Measurements from ENCODE around the gene TPGS2. TPM values are rescaled to one million over a fixed set of nuclear protein-coding genes. Genes with fewer than 3 reads are reported as not detected.

The TPGS2 gene
- total and polyA plus RNA-seq, 10 donors, result 23.5 to 93.3 (median 37.9) TPM

- TF ChIP-seq POLR2A (IDR thresholded peaks at IDR 0.05) (no peak), CTCF (IDR thresholded peaks at IDR 0.05 in 8 of 11, conservative IDR thresholded peaks at IDR 0.05 in 3 of 11) (no peak), POLR2AphosphoS5 (IDR thresholded peaks at IDR 0.05) (no peak)
- no peak overlapping the region for H3K4me3 ChIP-seq
- H3K27me3 ChIP-seq (replicated peaks in 1 of 7), result no peaks in the 10 kb centered on the region
- H3K9me3 ChIP-seq, result peaks cover 0 to 5% (median 0%) of the 10 kb centered on the region in 8 donors
- no peaks in the 10 kb centered on the region for H3K4me1 ChIP-seq
- 95 to 97% (median 96%) methylated on average over 4 of the region's 4 CpGs for WGBS, 5 donors
- H3K27ac ChIP-seq, result no peak overlapping the region
- intact Hi-C loops (cut with DNase I; ENCODE audit: low total_unique reads), result no loop called here
- H3K36me3 ChIP-seq, result peaks cover 5 to 98% (median 50%) of the 10 kb centered on the region in 6 donors
- DNase-seq, result no peak
Observed at GRCh38 chr18:36792634-36793283, 36.0 kb downstream of the TPGS2 start.

GRCh38 chr18:36786686-36787085, 42.1 kb downstream of the TPGS2 start:
- DNase-seq, result no peak
- no peaks in the 10 kb centered on the region for H3K27me3 ChIP-seq (replicated peaks in 1 of 7)
- no peak overlapping the region for H3K4me3 ChIP-seq
- H3K9me3 ChIP-seq, result peaks cover 0 to 5% (median 0%) of the 10 kb centered on the region in 8 donors
- H3K4me1 ChIP-seq, result no peaks in the 10 kb centered on the region
- H3K36me3 ChIP-seq, result peaks cover 3 to 54% (median 11%) of the 10 kb centered on the region in 6 donors
- H3K27ac ChIP-seq, result no peak overlapping the region
- intact Hi-C loops (cut with DNase I; ENCODE audit: low total_unique reads), result no loop called here
- WGBS, 5 donors, result 77 to 96% (median 87%) methylated on average over 4 of the region's 4 CpGs
- no peak for TF ChIP-seq POLR2A (IDR thresholded peaks at IDR 0.05)
- TF ChIP-seq POLR2AphosphoS5 (IDR thresholded peaks at IDR 0.05), result no peak
- TF ChIP-seq CTCF (IDR thresholded peaks at IDR 0.05 in 8 of 11, conservative IDR thresholded peaks at IDR 0.05 in 3 of 11), result no peak

GRCh38 chr18:36783792-36784191, 45.0 kb downstream of the TPGS2 start:
- H3K27me3 ChIP-seq (replicated peaks in 1 of 7), result no peaks in the 10 kb centered on the region
- no peak overlapping the region for H3K4me3 ChIP-seq
- DNase-seq, result no peak
- peaks cover 0 to 38% (median 7%) of the 10 kb centered on the region in 6 donors for H3K36me3 ChIP-seq
- TF ChIP-seq POLR2A (IDR thresholded peaks at IDR 0.05), result no peak
- TF ChIP-seq CTCF (IDR thresholded peaks at IDR 0.05 in 8 of 11, conservative IDR thresholded peaks at IDR 0.05 in 3 of 11), result no peak
- no peak for TF ChIP-seq POLR2AphosphoS5 (IDR thresholded peaks at IDR 0.05)
- H3K27ac ChIP-seq, result no peak overlapping the region
- no peaks in the 10 kb centered on the region for H3K9me3 ChIP-seq
- 93 to 96% (median 96%) methylated on average over 5 of the region's 5 CpGs for WGBS, 5 donors
- no peaks in the 10 kb centered on the region for H3K4me1 ChIP-seq
- intact Hi-C loops (cut with DNase I; ENCODE audit: low total_unique reads), result no loop called here

GRCh38 chr18:36782710-36783109, 46.1 kb downstream of the TPGS2 start:
- TF ChIP-seq CTCF (IDR thresholded peaks at IDR 0.05 in 8 of 11, conservative IDR thresholded peaks at IDR 0.05 in 3 of 11), result no peak
- TF ChIP-seq POLR2AphosphoS5 (IDR thresholded peaks at IDR 0.05), result no peak
- no peak for TF ChIP-seq POLR2A (IDR thresholded peaks at IDR 0.05)
- no peak for DNase-seq
- Histone ChIP-seq H3K9me3 (no peaks in the 10 kb centered on the region), H3K27ac (no peak overlapping the region), H3K4me3 (no peak overlapping the region), H3K4me1 (no peaks in the 10 kb centered on the region), H3K36me3 (peaks cover 0 to 30% (median 5%) of the 10 kb centered on the region in 6 donors), H3K27me3 (replicated peaks in 1 of 7) (no peaks in the 10 kb centered on the region)
- intact Hi-C loops (cut with DNase I; ENCODE audit: low total_unique reads), result no loop called here
- 81 to 92% (median 81%) methylated on average over 9 of the region's 9 CpGs for whole genome bisulfite sequencing, 5 donors
